GM18498 (cell line): ENCODE data around the gene GLRA2.
"Not testable (repeated sequence)": the region's sequence is repeated elsewhere in the genome, so short reads cannot be mapped to it uniquely, and the experiment has no call there.

ENCODE experiments used
- ATAC-seq: cut with Tn5 transposase; IDR thresholded peaks from one replicate; pipeline ENCODE4 v1.9.1; 2021; ENCODE audit warnings: mild to moderate bottlenecking, moderate library complexity; ENCODE audit not compliant: unreplicated experiment

GLRA2 gene

DNA sequence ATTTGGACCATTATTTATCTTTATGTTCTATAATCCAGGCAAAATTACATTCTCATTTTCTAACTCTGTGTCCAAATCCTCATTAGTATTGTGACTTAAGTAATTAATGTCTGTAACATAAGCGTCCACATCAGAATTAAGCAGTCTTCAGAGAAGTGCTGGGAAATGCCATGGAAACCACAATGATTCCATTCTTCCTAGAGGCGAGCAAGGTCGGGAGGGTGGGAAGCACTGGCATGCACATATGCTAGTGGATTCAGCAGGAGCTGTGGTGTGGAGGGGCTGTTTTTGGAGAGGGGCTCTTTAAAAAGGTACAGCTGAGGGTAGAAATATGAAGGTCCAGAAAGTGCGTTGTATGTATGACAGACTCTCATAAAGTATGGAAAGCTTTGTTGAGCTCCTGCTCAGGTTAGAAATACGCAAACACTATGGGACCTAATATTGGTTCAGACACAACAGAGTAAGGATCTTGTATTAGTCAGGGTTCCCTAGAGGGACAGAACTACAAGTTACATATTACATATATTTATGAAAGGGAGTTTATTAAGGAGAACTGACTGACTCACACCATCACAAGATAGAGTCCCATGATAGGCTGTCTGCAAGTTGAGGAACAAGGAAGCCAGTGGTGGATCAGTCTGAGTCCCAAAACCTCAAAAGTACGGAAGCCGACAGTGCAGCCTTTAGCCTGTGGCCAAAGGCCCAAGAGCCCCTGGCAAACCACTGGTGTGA, 61.5 kb downstream of the GLRA2 start:
- ATAC-seq, result no peak

DNA sequence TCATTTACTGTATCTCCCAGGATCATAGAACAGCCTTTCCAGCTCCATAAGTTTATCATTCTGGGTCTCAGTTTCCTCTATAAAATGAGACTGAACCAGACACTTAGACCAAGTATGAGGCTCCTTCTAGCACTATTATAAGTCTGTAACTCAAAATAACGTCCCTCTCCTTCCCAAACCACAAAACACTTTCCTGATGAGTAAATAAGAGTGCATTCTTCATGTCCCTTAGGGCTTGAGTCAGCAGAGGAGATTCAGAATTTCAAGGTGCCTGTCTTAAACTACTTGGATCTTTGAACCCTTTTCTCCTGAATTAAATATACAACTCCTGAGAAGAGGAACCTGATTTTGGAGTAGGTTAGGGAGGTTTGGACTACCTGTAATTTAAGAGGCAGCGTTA, 62.6 kb downstream of the GLRA2 start:
- no peak for ATAC-seq

DNA sequence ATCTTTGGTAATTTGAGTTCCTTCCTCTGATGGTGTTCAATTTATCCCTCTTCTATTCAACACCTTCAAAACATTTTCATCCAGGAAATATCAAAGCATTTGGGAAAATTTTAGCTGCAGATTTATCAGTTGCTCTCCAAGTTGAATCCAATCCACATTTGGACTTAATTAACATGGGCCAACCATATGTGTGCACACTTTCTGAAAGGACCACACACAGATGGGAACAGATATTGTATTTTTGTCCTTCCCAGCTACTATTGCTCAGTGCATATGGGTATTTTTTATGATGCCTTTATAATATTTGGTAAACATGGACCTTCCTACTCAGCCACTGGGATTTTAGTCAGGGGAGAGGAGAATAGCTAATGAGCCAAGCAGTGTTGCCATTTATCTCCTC, 65.2 kb downstream of the GLRA2 start:
- ATAC-seq, result no peak

GRCh38 chrX:14598330-14598729, 69.0 kb downstream of the GLRA2 start:
- ATAC-seq, result no peak

DNA sequence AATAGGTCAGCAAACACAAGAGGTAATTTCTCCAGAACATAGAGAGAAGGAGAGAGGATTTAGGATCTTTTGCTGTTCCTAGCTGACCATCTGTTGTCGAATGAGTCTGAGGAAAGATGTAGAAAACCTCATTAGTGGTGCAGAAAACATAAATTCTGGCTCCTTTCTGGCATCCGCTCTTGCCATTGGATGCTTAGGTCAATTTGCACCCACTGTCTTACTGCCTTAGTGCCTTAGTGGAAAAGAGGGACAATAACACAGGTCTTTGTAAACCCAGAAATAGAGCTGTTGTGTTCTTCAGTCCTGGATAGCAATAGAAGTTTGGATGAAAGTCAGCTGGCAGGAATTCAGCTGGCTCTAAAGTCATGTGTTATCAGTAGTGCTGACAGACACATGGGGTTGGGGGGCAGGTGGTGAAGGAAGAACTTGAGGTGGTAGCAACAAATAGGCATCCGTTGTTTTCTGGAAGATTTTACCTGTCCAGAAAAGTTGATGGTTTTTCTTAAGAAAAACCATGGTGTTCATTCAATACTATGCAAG, 78.2 kb downstream of the GLRA2 start:
- no peak for ATAC-seq

DNA sequence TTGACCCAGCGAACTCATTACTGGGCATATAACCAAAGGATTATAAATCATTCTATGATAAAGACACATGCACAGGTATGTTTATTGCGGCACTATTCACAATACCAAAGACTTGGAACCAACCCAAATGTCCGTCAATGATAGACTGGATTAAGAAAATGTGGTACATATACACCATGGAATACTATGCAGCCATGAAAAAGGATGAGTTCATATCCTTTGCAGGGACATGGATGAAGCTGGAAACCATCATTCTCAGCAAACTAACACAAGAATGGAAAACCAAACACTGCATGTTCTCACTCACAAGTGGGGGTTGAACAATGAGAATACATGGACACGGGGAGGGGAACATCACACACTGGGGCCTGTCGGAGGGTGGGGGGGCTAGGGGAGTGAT, 83.1 kb downstream of the GLRA2 start:
- ATAC-seq, result not testable (repeated sequence)

DNA sequence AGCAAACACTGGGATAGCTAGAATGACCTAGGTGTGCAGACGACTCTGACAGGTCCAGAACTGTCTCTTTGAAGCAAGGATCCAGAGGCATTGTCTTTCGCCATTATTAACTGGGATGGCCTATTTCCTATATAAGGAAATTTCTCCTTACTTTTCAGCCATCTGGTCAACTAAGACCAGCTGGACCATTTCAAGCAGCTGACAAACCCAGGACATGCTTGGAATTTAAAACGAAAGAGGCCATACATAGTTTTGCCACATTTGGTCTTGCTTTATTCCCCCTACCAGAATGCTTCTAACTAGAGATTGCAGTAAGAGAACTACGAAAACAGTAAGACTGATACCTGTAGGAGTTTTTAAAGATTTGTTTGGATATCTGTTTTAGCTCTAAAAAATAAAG, 87.0 kb downstream of the GLRA2 start:
- ATAC-seq, result no peak

GRCh38 chrX:14616836-14617235, 87.5 kb downstream of the GLRA2 start:
- no peak for ATAC-seq

- no peak for ATAC-seq
Observed at GRCh38 chrX:14618177-14618965, 89.0 kb downstream of the GLRA2 start.

GRCh38 chrX:14630733-14631132, 101.4 kb downstream of the GLRA2 start:
- no peak for ATAC-seq

DNA sequence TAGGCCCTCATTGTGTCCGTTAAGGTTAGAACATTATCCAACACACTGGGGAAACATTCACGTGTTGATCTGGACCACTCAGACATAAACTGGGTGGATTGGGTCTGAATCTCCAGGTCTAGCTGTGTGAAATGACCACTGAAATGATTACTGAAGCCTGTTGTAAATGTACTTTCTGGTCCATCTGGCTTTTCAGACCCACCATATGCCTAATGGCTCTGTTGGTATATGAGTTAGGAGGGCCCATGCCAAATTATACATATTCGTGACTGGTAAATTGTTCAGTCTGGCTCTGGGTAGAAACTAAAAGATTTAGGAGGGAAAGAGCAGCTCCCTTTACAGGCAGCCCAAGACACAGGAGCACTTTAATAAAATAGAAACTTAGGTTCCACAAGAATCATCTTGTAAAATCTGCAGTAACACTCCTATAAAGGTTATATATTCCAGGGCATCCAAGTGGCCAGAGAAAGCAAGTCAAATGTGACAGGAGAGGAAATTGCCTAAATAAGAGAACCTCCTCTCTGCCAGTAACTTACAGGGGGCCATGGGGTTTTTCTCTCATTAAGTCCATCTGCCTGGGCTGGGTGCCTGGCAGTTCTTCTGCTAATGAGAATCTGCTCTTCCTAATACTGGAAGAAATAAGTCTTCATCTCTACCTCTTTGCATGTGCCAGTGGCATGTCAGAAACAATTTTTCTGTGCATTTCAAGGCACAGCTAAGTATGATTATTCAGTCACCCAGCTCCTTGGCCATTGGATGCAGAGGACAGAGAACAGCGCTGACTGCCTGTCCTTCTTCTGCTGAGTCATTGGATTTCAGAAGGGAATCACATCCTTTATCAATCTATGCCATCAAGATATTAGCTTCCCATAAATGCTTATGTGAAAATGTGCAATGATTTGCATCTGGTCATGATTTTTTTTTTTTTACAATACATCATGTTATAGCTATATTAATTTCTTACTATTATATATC, 112.6 kb downstream of the GLRA2 start:
- ATAC-seq, result no peak

DNA sequence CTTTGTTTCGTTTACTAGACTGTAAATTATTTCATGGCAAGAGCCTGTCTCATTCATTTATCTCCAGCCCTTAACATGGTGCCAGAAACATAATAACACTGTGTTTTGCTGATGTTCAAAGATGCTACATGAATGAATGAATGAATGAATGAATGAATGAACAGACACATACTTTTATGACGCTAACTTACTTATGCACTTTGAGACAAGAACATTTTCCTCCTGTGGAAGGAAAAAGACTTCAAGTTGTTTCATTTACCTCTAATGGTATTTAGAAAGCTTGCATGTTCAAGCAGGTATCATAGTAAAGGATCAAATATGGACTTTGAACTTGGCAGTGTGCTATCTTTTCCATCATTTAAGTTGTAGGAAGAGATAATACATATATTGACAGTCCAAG, 131.6 kb downstream of the GLRA2 start:
- ATAC-seq, result no peak

DNA sequence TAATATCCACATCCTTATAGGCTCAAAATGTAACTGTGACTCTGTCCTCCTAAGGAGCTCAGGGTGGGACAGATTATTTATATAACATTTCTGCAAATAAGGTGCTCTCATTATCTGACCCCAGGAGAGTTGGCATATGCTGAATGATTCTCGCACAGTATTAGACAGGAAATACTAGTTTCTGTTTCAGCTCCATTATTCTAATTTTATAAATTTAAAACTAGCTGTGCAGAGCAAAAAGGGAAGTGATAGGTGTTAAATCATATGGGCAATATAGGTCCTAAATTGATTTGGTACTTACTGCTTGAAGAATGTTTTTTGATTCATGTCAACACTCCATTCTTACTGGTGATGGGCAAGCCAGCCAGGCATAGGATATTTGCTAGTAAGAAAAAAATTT, 141.5 kb downstream of the GLRA2 start:
- ATAC-seq, result peak; percentile 73

- ATAC-seq, result no peak
Observed at GRCh38 chrX:14672611-14673172, 143.4 kb downstream of the GLRA2 start.

DNA sequence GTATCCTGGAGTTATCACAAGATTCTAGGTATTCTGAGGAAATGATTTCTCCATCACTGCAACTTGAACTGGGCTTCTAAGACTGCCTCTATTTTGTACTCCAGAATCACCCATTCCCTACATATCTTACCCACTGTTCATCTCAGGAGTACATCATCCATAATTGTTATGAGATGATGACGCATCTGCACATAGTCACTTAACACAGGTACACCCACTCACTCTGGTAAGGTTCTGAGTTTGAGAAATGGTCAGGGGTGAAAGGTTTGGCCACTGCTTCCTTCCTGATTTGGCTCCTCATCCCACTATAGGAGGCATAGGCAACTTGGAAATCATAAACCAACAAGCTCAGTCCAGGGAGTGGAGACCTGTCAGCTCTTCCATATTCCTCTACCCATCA, 143.9 kb downstream of the GLRA2 start:
- no peak for ATAC-seq

DNA sequence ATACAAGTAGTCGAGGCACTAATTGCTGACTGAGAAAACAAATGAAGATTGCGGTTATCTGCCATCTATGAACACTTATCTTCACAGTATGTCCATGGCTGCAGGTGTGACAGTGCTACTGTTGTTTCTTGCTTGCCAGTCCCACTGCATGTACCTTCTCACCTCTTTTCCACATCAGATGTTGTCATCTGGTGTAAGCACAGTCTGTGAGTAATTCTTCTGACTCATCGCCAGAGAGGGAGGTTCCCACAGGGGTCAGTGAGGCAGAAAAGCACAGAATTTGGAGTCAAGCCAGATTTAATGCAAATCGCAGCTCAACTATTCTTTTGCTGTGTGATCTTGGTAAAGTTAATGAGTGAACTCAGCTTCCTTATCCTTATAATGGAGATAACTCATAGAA, 144.4 kb downstream of the GLRA2 start:
- peak; percentile 94 for ATAC-seq

GRCh38 chrX:14675500-14675899, 146.2 kb downstream of the GLRA2 start:
- ATAC-seq, result no peak

DNA sequence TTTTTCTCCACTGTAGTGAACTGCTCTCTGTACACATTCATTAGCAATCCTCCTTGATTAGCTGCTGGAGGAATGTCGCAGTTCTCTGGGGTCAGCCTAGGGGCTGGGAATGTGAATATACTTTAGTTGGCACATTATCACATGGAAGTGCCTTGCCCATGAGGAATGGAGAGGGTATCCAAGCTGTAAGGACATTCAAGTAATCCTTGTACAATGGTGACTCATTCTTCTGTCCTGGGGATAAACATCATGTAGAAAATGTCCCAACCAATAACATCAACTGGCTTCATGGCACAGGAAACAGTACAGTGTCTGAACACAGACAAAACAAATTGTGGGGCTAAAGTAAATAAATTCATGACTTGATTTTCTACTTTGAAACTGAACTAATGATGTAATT, 147.1 kb downstream of the GLRA2 start:
- no peak for ATAC-seq

- ATAC-seq, result not testable (repeated sequence)
Observed at GRCh38 chrX:14688331-14688730, 159.0 kb downstream of the GLRA2 start.

DNA sequence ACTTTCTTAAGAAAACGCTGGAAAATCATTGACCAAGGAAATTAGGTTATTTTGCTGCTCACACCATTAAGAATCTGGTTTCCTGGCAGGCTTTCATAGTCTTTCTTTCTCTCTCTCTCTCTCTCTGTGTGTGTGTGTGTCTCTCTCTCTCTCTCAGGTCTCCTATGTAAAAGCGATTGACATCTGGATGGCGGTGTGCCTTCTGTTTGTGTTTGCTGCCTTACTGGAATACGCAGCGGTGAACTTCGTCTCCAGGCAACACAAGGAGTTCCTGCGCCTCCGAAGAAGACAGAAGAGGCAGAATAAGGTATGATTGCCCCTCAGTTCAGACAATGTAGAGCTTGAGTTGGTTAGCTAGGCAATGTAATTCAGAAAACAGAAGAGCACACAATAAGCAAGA, 161.2 kb downstream of the GLRA2 start:
- no peak for ATAC-seq

GRCh38 chrX:14694611-14695010, 165.3 kb downstream of the GLRA2 start:
- ATAC-seq, result no peak
